Measurements from ENCODE around the gene ARHGAP15.

The ARHGAP15 gene

GRCh38 chr2:143732871-143733270 is 603.7 kb downstream of the ARHGAP15 start:
- TF ChIP-seq ZFX (IDR thresholded peaks at IDR 0.05; ENCODE audit: borderline replicate concordance), result no peak
- TF ChIP-seq CTCF (IDR thresholded peaks at IDR 0.05), result no peak
- H3K27ac ChIP-seq, result no peak overlapping the region

- TF ChIP-seq CTCF (IDR thresholded peaks at IDR 0.05) (no peak), ZFX (IDR thresholded peaks at IDR 0.05; ENCODE audit: borderline replicate concordance) (no peak)
- H3K27ac ChIP-seq, result no peak overlapping the region
Observed at GRCh38 chr2:143734507-143734906, 605.3 kb downstream of the ARHGAP15 start.

GRCh38 chr2:143736904-143737303 is 607.7 kb downstream of the ARHGAP15 start:
- TF ChIP-seq ZFX (IDR thresholded peaks at IDR 0.05; ENCODE audit: borderline replicate concordance) (no peak), CTCF (IDR thresholded peaks at IDR 0.05) (no peak)
- H3K27ac ChIP-seq, result no peak overlapping the region

GRCh38 chr2:143740431-143740830 is 611.2 kb downstream of the ARHGAP15 start:
- TF ChIP-seq ZFX (IDR thresholded peaks at IDR 0.05; ENCODE audit: borderline replicate concordance) (no peak), CTCF (IDR thresholded peaks at IDR 0.05) (no peak)
- no peak overlapping the region for H3K27ac ChIP-seq

GRCh38 chr2:143741205-143741604 is 612.0 kb downstream of the ARHGAP15 start:
- H3K27ac ChIP-seq, result no peak overlapping the region
- TF ChIP-seq ZFX (IDR thresholded peaks at IDR 0.05; ENCODE audit: borderline replicate concordance) (no peak), CTCF (IDR thresholded peaks at IDR 0.05) (no peak)

- H3K27ac ChIP-seq, result no peak overlapping the region
- TF ChIP-seq ZFX (IDR thresholded peaks at IDR 0.05; ENCODE audit: borderline replicate concordance), result no peak
- no peak for TF ChIP-seq CTCF (IDR thresholded peaks at IDR 0.05)
Observed at GRCh38 chr2:143742581-143742980, 613.4 kb downstream of the ARHGAP15 start.

- no peak for TF ChIP-seq ZFX (IDR thresholded peaks at IDR 0.05; ENCODE audit: borderline replicate concordance)
- TF ChIP-seq CTCF (IDR thresholded peaks at IDR 0.05), result no peak
- no peak overlapping the region for H3K27ac ChIP-seq
Observed at GRCh38 chr2:143744114-143744513, 614.9 kb downstream of the ARHGAP15 start.

Data from 22Rv1 (cell line).